Measurements from ENCODE around the gene RPS23.

Gene RPS23

DNA sequence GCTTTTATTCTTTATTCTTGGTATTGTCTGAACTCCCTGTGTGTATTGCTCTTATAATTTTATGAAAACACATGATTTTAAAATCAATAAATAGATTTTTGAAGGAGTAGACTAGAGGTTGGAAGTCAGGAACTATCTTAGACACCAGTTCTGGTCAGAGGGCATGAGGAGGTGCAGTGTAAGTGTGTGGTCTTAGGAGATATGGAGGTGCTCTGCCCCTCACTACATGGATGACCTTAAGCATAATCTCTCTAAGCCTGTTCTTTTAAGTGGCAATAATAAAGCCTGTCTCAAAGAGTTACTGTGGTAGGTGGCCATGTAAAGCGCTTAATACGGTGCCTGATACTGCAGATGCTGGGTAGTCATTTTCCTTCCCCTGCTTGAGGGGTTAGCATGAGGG, 34.0 kb downstream of the RPS23 start:
- no peak for DNase-seq

DNA sequence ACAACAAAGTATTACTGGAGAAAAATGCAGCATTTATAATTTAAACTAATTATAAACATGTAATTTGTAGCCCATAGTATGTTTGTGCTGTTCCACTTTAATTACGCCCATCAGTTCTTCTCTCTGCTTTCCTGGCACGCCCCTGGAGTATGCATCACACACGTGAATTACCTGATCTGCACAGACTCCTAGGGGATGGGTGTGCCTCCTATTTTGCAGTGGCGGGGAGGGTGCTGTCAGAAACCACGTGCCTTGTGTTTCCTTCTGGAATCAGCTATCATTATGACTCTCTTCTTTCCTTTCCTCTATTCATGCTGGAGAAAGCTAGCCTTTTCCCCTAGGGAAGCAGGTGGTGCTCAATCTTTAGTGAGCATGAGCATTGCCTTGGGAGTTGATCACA, 43.3 kb downstream of the RPS23 start:
- DNase-seq, result no peak

DNA sequence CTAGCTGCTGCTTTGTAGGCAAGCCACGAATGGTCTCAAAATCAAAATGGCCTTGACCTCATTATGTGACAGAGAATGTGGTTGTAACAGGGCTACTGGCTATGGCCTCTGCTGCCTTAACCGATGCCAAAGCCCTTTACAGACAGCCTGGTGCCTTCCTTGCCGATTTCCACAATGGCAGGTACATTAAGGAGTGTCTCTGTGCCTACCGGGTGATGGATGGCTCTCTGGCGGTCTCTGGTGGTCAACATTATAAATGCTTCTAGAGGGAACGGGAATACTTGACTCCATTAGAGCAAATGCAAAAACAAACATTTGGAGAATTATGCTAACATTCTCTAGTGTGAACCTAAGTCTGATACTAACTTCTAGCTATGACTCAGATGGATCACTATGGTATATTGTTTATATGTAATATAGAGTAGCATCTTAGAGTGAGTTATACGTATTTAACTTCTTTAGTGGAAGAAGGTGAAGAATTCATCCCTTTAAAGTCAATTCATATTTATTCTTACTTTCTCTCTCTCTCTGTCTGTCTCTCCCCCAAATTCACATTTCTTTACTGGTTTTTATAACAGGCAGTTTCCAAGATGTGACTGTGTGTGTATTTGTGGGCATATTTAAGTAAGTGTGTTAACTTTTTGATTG, 52.5 kb downstream of the RPS23 start:
- DNase-seq, result peak; percentile 41 to 58

All from hippocampal formation (tissue), 2 donors.